K562 (cell line): ENCODE results near the gene NPIPB6. TPM values are rescaled to one million over a fixed set of nuclear protein-coding genes. Genes with fewer than 3 reads are reported as not detected.

Source experiments
- ATAC-seq: fragments of 200-7000 bp; cut with Tn5 transposase; 3 replicates; pipeline ENCODE4 v1.9.1; 2020; ENCODE audit warnings: moderate library complexity
- BruUV-seq: library from RNA; stranded (reverse); fragments of 400-500 nt; replicated peaks from 2 replicates; lab custom pipeline; 2021; lab: Mats Ljungman, UMichigan
- CTCF ChIA-PET: fragments of 300-600 bp; formaldehyde crosslinking; extraction: SDS; loops from one replicate; lab custom pipeline; 2021; ENCODE audit warnings: low intra/inter-chr PET ratio; lab: Yijun Ruan, JAX
- POLR2A ChIA-PET: fragments of 300-600, 350-650 bp; sonication (Branson Sonifier 250); formaldehyde crosslinking; extraction: SDS; loops from one replicate; lab custom pipeline; 2021; ENCODE audit warnings: antibody characterized with exemption, inconsistent platforms; lab: Yijun Ruan, JAX
- DNase-seq, 4 experiments: peaks; one replicate each; pipeline versions ENCODE4 v3.0.0 to v3.0.0-alpha.2; 2011 to 2018; ENCODE audit warnings: low spot score in 3 of 4, mixed read lengths in 3 of 4; ENCODE audit errors: extremely low read depth in 1 of 4
- FAIRE-seq: peaks from 2 replicates; lab custom pipeline; 2011; peaks lifted over from hg19 to GRCh38; lab: Jason Lieb, UNC
- H2AFZ ChIP-seq: 2 replicates; pipeline ENCODE4 v1.6.0; 2011; ENCODE audit warnings: low read depth, low read length, control low read depth, inconsistent platforms
- H3K27ac ChIP-seq: fragments of 200-600 bp; 3 replicates; pipeline ENCODE4 v1.8.0; 2011; ENCODE audit warnings: low read depth, mild to moderate bottlenecking, control low read depth, inconsistent platforms, low read length, moderate library complexity, mixed read lengths; ENCODE audit errors: extremely low read depth
- H3K27me3 ChIP-seq, 2 experiments: fragments of 300-600 bp in 1 of 2; 2 replicates in 1 of 2; 3 replicates in 1 of 2; pipeline versions ENCODE4 v1.6.0 to v1.8.0; 2011; ENCODE audit warnings: inconsistent platforms in 2 of 2, low read length in 2 of 2, mild to moderate bottlenecking in 1 of 2, mixed read lengths in 1 of 2, moderate library complexity in 1 of 2; ENCODE audit not compliant: control insufficient read depth in 2 of 2, insufficient read depth in 2 of 2
- H3K36me3 ChIP-seq: fragments of 300-600 bp; 3 replicates; pipeline ENCODE4 v1.8.0; 2011; ENCODE audit warnings: mild to moderate bottlenecking, low read length, inconsistent platforms; ENCODE audit not compliant: control insufficient read depth, insufficient read depth
- H3K4me1 ChIP-seq, 2 experiments: fragments of 200-600 bp in 1 of 2; replicated peaks in 1 of 2; 2 replicates in 1 of 2; 3 replicates in 1 of 2; pipeline versions ENCODE4 v1.5.1 to v1.8.0; 2011; ENCODE audit warnings: inconsistent platforms in 2 of 2, low read length in 2 of 2, mild to moderate bottlenecking in 1 of 2, mixed read lengths in 1 of 2, moderate library complexity in 1 of 2; ENCODE audit not compliant: control insufficient read depth in 2 of 2, insufficient read depth in 2 of 2
- H3K4me2 ChIP-seq: 2 replicates; pipeline ENCODE4 v1.6.1; 2011; ENCODE audit warnings: low read length, control low read depth, inconsistent platforms, mixed read lengths; ENCODE audit not compliant: insufficient read depth
- H3K4me3 ChIP-seq: fragments of 200-600 bp; sonication (generic), shearing (Covaris generic); 2 replicates; pipeline ENCODE4 v1.5.1; 2016; ENCODE audit warnings: control low read depth, inconsistent platforms
- H3K79me2 ChIP-seq: fragments of 200-600 bp; 3 replicates; pipeline ENCODE4 v1.8.0; 2011; ENCODE audit warnings: low read length, inconsistent platforms; ENCODE audit not compliant: control insufficient read depth, insufficient read depth
- H3K9ac ChIP-seq, 2 experiments: 2 replicates each; pipeline versions ENCODE4 v1.6.0 to v1.6.1; 2011; ENCODE audit warnings: low read depth in 2 of 2, low read length in 2 of 2, control low read depth in 1 of 2, inconsistent platforms in 1 of 2, mild to moderate bottlenecking in 1 of 2, mixed read lengths in 1 of 2; ENCODE audit not compliant: insufficient read depth in 1 of 2
- H3K9me1 ChIP-seq: one replicate; pipeline ENCODE4 v1.6.0; 2011; ENCODE audit warnings: inconsistent platforms, mild to moderate bottlenecking, low read length, moderate library complexity; ENCODE audit not compliant: control insufficient read depth, insufficient read depth
- H3K9me3 ChIP-seq: replicated peaks from 2 replicates; pipeline ENCODE4 v1.5.1; 2011; ENCODE audit warnings: low read depth, low read length, inconsistent platforms; ENCODE audit not compliant: control insufficient read depth, insufficient read depth
- H4K20me1 ChIP-seq: replicated peaks from 2 replicates; pipeline ENCODE4 v1.6.1; 2011; ENCODE audit warnings: low read length, inconsistent platforms, mixed read lengths; ENCODE audit not compliant: control insufficient read depth, insufficient read depth
- ADNP ChIP-seq: fragments of 200-800 bp; sonication (Bioruptor generic); IDR thresholded peaks from 2 replicates; pipeline ENCODE4 v1.6.1; 2016; ENCODE audit warnings: missing genetic modification characterization, missing compliant biosample characterization
- BDP1 ChIP-seq: IDR thresholded peaks from 3 replicates; pipeline ENCODE4 v1.6.1; 2011; ENCODE audit not compliant: insufficient read length, insufficient read depth
- NCOA4 ChIP-seq: fragments of 450-650 bp; IDR thresholded peaks from 2 replicates; pipeline ENCODE4 v1.6.1; 2018; ENCODE audit warnings: mild to moderate bottlenecking; ENCODE audit not compliant: partially characterized antibody
- SETDB1 ChIP-seq: IDR thresholded peaks from one replicate; pipeline ENCODE4 v1.6.1; 2012; ENCODE audit warnings: low read length, control low read depth, inconsistent platforms
- SIX5 ChIP-seq, 2 experiments: IDR thresholded peaks; 2 replicates each; pipeline ENCODE4 v1.6.1; 2011; ENCODE audit warnings: low read length in 2 of 2, borderline replicate concordance in 1 of 2, low read depth in 1 of 2, mild to moderate bottlenecking in 1 of 2, moderate library complexity in 1 of 2; ENCODE audit not compliant: insufficient read depth in 1 of 2
- ZNF140 ChIP-seq: fragments of 250-450 bp; sonication (Bioruptor Pico); IDR thresholded peaks from 2 replicates; pipeline ENCODE4 v1.8.0; 2021; ENCODE audit warnings: moderate library complexity, mild to moderate bottlenecking, inconsistent platforms
- ZNF41 ChIP-seq: fragments of 250-450 bp; sonication (Bioruptor Pico); conservative IDR thresholded peaks from 2 replicates; pipeline ENCODE4 v1.4.0; 2020; ENCODE audit warnings: mild to moderate bottlenecking
- ZNF699 ChIP-seq: fragments of 250-450 bp; sonication (Bioruptor Pico); IDR thresholded peaks from 2 replicates; pipeline ENCODE4 v1.8.0; 2021; ENCODE audit warnings: mild to moderate bottlenecking, moderate library complexity; ENCODE audit not compliant: insufficient replicate concordance
- ZNF79 ChIP-seq: fragments of 250-450 bp; sonication (Bioruptor Pico); IDR thresholded peaks from 2 replicates; pipeline ENCODE4 v1.4.0; 2020; ENCODE audit warnings: low read depth, mild to moderate bottlenecking, moderate library complexity
- in situ Hi-C: fragments of 300-500 bp; cut with MboI; formaldehyde crosslinking; loops from 4 replicates; pipeline ENCODE4 v1.15.0; 2018; ENCODE audit warnings: inconsistent platforms, mixed read lengths
- intact Hi-C: fragments of 100-400 bp; cut with micrococcal nuclease; formaldehyde crosslinking; loops from 2 replicates; pipeline ENCODE4 v1.14.2; 2022
- polyA plus RNA-seq, 8 experiments: library from polyadenylated mRNA; depleted of rRNA in 4 of 8; stranded (reverse) in 5 of 8; unstranded in 3 of 8; fragments of >200 nt; fragmentation: Nextera tagmentation in 2 of 8; fragmentation: Illumina TruSeq in 1 of 8; extraction: Ambion mirVana in 2 of 8; extraction: Trizol in 1 of 8; gene quantifications; 2 replicates each; pipeline versions ENCODE4 v1.2.1 to v1.2.3, GENCODE V29; 2011 to 2014; ENCODE audit warnings: inconsistent platforms in 1 of 8, missing spikeins in 1 of 8
- total RNA-seq, 7 experiments: library from RNA; depleted of rRNA in 6 of 7; stranded (reverse); fragments of >200 nt in 6 of 7; fragmentation: Illumina TruSeq in 2 of 7; extraction: Trizol in 2 of 7; gene quantifications; 2 replicates each; pipeline versions ENCODE4 v1.2.1 to v1.2.3, GENCODE V29; 2011 to 2021; ENCODE audit warnings: low replicate concordance in 1 of 7
- TF ChIP-seq, protein P1 (sequence below): fragments of 250-450 bp; sonication (Bioruptor Pico); IDR thresholded peaks from 2 replicates; pipeline ENCODE4 v1.4.0; 2020
- TF ChIP-seq, protein P2 (sequence below): sonication (generic); formaldehyde crosslinking; IDR thresholded peaks from 2 replicates; pipeline ENCODE4 v1.8.1; 2023; ENCODE audit warnings: mild to moderate bottlenecking, missing genetic modification reagents, moderate library complexity
- TF ChIP-seq, protein P3 (sequence below): fragments of 250-450 bp; sonication (Bioruptor Pico); IDR thresholded peaks from 2 replicates; pipeline ENCODE4 v1.8.0; 2021; ENCODE audit warnings: moderate library complexity, mild to moderate bottlenecking, inconsistent platforms
- TF ChIP-seq, protein P4 (sequence below), 2 experiments: fragments of 450-650 bp in 1 of 2; sonication (generic) in 1 of 2; formaldehyde crosslinking in 1 of 2; IDR thresholded peaks in 1 of 2; conservative IDR thresholded peaks in 1 of 2; 2 replicates each; pipeline versions ENCODE4 v1.6.1 to v1.8.1; 2016 to 2023; ENCODE audit warnings: mild to moderate bottlenecking in 2 of 2, moderate library complexity in 2 of 2, inconsistent platforms in 1 of 2, missing genetic modification reagents in 1 of 2

The NPIPB6 gene
- total and polyA plus RNA-seq, 9 of the 15 experiments (the other 6 are each of a cell fraction or from before 2014, with no cell fraction given), result 0.03 to 0.91 (median 0.40) TPM; not detected in 1

- Histone ChIP-seq H3K9me3 (no peaks in the 10 kb centered on the region), H3K36me3 (no peaks in the 10 kb centered on the region), H3K79me2 (no peaks in the 10 kb centered on the region), H4K20me1 (peaks cover 30% of the 10 kb centered on the region), H3K27ac (no peak overlapping the region), H3K4me3 (no peak overlapping the region), H3K4me1 (no peaks in the 10 kb centered on the region), H2AFZ (no peak overlapping the region), H3K4me2 (no peak overlapping the region), H3K9me1 (no peaks in the 10 kb centered on the region), H3K9ac (no peak overlapping the region), H3K27me3 (peaks cover 3 to 36% of the 10 kb centered on the region in 2 experiments; a peak in 2 of 5 replicates)
- POLR2A ChIA-PET, result no interaction called here
- no peak for DNase-seq
- FAIRE-seq, result no peak
- in situ Hi-C loops (no loop called here), intact Hi-C loops (no loop called here)
- CTCF ChIA-PET, result no interaction called here
- ATAC-seq, result no peak
- TF ChIP-seq, protein P1, sequence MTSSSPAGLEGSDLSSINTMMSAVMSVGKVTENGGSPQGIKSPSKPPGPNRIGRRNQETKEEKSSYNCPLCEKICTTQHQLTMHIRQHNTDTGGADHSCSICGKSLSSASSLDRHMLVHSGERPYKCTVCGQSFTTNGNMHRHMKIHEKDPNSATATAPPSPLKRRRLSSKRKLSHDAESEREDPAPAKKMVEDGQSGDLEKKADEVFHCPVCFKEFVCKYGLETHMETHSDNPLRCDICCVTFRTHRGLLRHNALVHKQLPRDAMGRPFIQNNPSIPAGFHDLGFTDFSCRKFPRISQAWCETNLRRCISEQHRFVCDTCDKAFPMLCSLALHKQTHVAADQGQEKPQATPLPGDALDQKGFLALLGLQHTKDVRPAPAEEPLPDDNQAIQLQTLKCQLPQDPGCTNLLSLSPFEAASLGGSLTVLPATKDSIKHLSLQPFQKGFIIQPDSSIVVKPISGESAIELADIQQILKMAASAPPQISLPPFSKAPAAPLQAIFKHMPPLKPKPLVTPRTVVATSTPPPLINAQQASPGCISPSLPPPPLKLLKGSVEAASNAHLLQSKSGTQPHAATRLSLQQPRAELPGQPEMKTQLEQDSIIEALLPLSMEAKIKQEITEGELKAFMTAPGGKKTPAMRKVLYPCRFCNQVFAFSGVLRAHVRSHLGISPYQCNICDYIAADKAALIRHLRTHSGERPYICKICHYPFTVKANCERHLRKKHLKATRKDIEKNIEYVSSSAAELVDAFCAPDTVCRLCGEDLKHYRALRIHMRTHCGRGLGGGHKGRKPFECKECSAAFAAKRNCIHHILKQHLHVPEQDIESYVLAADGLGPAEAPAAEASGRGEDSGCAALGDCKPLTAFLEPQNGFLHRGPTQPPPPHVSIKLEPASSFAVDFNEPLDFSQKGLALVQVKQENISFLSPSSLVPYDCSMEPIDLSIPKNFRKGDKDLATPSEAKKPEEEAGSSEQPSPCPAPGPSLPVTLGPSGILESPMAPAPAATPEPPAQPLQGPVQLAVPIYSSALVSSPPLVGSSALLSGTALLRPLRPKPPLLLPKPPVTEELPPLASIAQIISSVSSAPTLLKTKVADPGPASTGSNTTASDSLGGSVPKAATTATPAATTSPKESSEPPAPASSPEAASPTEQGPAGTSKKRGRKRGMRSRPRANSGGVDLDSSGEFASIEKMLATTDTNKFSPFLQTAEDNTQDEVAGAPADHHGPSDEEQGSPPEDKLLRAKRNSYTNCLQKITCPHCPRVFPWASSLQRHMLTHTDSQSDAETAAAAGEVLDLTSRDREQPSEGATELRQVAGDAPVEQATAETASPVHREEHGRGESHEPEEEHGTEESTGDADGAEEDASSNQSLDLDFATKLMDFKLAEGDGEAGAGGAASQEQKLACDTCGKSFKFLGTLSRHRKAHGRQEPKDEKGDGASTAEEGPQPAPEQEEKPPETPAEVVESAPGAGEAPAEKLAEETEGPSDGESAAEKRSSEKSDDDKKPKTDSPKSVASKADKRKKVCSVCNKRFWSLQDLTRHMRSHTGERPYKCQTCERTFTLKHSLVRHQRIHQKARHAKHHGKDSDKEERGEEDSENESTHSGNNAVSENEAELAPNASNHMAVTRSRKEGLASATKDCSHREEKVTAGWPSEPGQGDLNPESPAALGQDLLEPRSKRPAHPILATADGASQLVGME (CRISPR knock-in tag), result no peak
- TF ChIP-seq, protein P2, sequence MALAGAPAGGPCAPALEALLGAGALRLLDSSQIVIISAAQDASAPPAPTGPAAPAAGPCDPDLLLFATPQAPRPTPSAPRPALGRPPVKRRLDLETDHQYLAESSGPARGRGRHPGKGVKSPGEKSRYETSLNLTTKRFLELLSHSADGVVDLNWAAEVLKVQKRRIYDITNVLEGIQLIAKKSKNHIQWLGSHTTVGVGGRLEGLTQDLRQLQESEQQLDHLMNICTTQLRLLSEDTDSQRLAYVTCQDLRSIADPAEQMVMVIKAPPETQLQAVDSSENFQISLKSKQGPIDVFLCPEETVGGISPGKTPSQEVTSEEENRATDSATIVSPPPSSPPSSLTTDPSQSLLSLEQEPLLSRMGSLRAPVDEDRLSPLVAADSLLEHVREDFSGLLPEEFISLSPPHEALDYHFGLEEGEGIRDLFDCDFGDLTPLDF (CRISPR knock-in tag), result no peak
- no peak for TF ChIP-seq ZNF79 (CRISPR knock-in tag)
- TF ChIP-seq, protein P3, sequence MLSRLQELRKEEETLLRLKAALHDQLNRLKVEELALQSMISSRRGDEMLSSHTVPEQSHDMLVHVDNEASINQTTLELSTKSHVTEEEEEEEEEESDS (CRISPR knock-in tag), result no peak
- TF ChIP-seq SETDB1, result no peak
- TF ChIP-seq NCOA4, result no peak
- no peak for TF ChIP-seq ZNF140 (CRISPR knock-in tag)
- no peak for TF ChIP-seq ZNF41 (CRISPR knock-in tag)
- no peak for TF ChIP-seq SIX5 (IDR thresholded peaks at IDR 0.05; ENCODE audit: borderline replicate concordance in 1 of 2, insufficient read depth in 1 of 2, low read depth in 1 of 2, low read length in 2 of 2)
- TF ChIP-seq ADNP, result no peak
- TF ChIP-seq, protein P4, sequence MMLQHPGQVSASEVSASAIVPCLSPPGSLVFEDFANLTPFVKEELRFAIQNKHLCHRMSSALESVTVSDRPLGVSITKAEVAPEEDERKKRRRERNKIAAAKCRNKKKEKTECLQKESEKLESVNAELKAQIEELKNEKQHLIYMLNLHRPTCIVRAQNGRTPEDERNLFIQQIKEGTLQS (IDR thresholded peaks at IDR 0.05), result no peak
- TF ChIP-seq, protein P4 (CRISPR knock-in tag; conservative IDR thresholded peaks at IDR 0.05), result no peak
- TF ChIP-seq ZNF699, result no peak
- TF ChIP-seq BDP1, result no peak
- BruUV-seq, result no TSS peak
Measured at GRCh38 chr16:28303132-28303531, 60.2 kb downstream of the NPIPB6 start.
